Loucy (cell line): ENCODE data around the gene RGMA.

ENCODE experiments used
- CTCF ChIP-seq: fragments of 200-600 bp; sonication (generic); conservative IDR thresholded peaks from 2 replicates; pipeline ENCODE4 v1.5.1; 2014; ENCODE audit warnings: mild to moderate bottlenecking, antibody characterized with exemption, low read length
- EZH2phosphoT487 ChIP-seq: fragments of 200-600 bp; IDR thresholded peaks from 2 replicates; pipeline ENCODE4 v1.6.1; 2018; ENCODE audit warnings: antibody characterized with exemption, mild to moderate bottlenecking, moderate library complexity, borderline replicate concordance

- TF ChIP-seq CTCF (no peak), EZH2phosphoT487 (no peak)
These were observed 39.0 kb downstream of the RGMA start for GRCh38 chr15:93049914-93050578.
